Activated CD4-positive, alpha-beta T cell treated with anti-CD3 and anti-CD28 coated beads, Interleukin-2, amount 10 ng/mL, durations not matched to agents 24 days and 14 days (primary cell): ENCODE results near the gene ZC3H4. TPM values are rescaled to one million over a fixed set of nuclear protein-coding genes. Genes with fewer than 3 reads are reported as not detected.

Source experiments
- DNase-seq: peaks from one replicate; pipeline ENCODE4 v3.0.0; 2022
- H3K27ac Mint-ChIP-seq: one replicate; pipeline ENCODE4 v1.8.0; 2022; ENCODE audit warnings: mild to moderate bottlenecking, mixed read lengths
- H3K27me3 Mint-ChIP-seq: one replicate; pipeline ENCODE4 v1.8.0; 2022; ENCODE audit warnings: mixed read lengths
- H3K36me3 Mint-ChIP-seq: one replicate; pipeline ENCODE4 v1.8.0; 2022; ENCODE audit warnings: low read depth, mild to moderate bottlenecking, mixed read lengths
- H3K4me1 Mint-ChIP-seq: one replicate; pipeline ENCODE4 v1.8.0; 2021; ENCODE audit warnings: mixed read lengths
- H3K4me3 Mint-ChIP-seq: one replicate; pipeline ENCODE4 v1.8.0; 2022; ENCODE audit warnings: mild to moderate bottlenecking, moderate library complexity, mixed read lengths
- H3K9me3 Mint-ChIP-seq: one replicate; pipeline ENCODE4 v1.8.0; 2021; ENCODE audit warnings: mixed read lengths
- intact Hi-C: fragments of 100-400 bp; cut with micrococcal nuclease; formaldehyde crosslinking; loops from one replicate; pipeline ENCODE4 v1.15.1; 2023
- total RNA-seq: library from RNA; stranded (reverse); gene quantifications from 2 replicates; pipeline ENCODE4 v1.2.3, GENCODE V29; 2022

Gene ZC3H4
- total RNA-seq, 1 donor from 2014 or later, result 103 TPM

GRCh38 chr19:47032171-47032811, 81.3 kb downstream of the ZC3H4 start:
- peak overlapping the region; percentile 11 for H3K27ac Mint-ChIP-seq

GRCh38 chr19:47028195-47028601, 85.4 kb downstream of the ZC3H4 start:
- H3K36me3 Mint-ChIP-seq, result no peaks in the 10 kb centered on the region
- H3K4me3 Mint-ChIP-seq, result no peak overlapping the region
- H3K4me1 Mint-ChIP-seq, result peaks cover 12% of the 10 kb centered on the region
- intact Hi-C loops, result no loop called here
- no peak overlapping the region for H3K27ac Mint-ChIP-seq
- no peaks in the 10 kb centered on the region for H3K9me3 Mint-ChIP-seq
- DNase-seq, result no peak
- H3K27me3 Mint-ChIP-seq, result peaks cover 55% of the 10 kb centered on the region

More at GRCh38 chr19:47032171-47032811, 81.3 kb downstream of the ZC3H4 start:
- intact Hi-C loops, result loop anchor here (10.0 kb wide), 1 partner anchor 213 kb away; no protein-coding TSS in a partner anchor
- DNase-seq, result peak; percentile 88
- Mint-ChIP-seq H3K4me3 (no peak overlapping the region), H3K27me3 (peaks cover 28% of the 10 kb centered on the region), H3K9me3 (no peaks in the 10 kb centered on the region), H3K36me3 (no peaks in the 10 kb centered on the region), H3K4me1 (peaks cover 27% of the 10 kb centered on the region)

- Mint-ChIP-seq H3K4me1 (peaks cover 12% of the 10 kb centered on the region), H3K27me3 (peaks cover 59% of the 10 kb centered on the region), H3K9me3 (no peaks in the 10 kb centered on the region), H3K27ac (no peak overlapping the region), H3K4me3 (no peak overlapping the region), H3K36me3 (no peaks in the 10 kb centered on the region)
- intact Hi-C loops, result no loop called here
- no peak for DNase-seq
Measured at GRCh38 chr19:47027586-47028088, 85.9 kb downstream of the ZC3H4 start.

- H3K27me3 Mint-ChIP-seq, result peaks cover 62% of the 10 kb centered on the region
- H3K36me3 Mint-ChIP-seq, result no peaks in the 10 kb centered on the region
- no peak overlapping the region for H3K4me3 Mint-ChIP-seq
- no peak for DNase-seq
- H3K27ac Mint-ChIP-seq, result no peak overlapping the region
- intact Hi-C loops, result no loop called here
- H3K9me3 Mint-ChIP-seq, result no peaks in the 10 kb centered on the region
- peaks cover 7% of the 10 kb centered on the region for H3K4me1 Mint-ChIP-seq
Measured at GRCh38 chr19:47026889-47027288, 86.7 kb downstream of the ZC3H4 start.

GRCh38 chr19:47026156-47026555, 87.4 kb downstream of the ZC3H4 start:
- intact Hi-C loops, result no loop called here
- Mint-ChIP-seq H3K27me3 (peaks cover 63% of the 10 kb centered on the region), H3K4me1 (peaks cover 8% of the 10 kb centered on the region), H3K4me3 (no peak overlapping the region), H3K27ac (peak overlapping the region; percentile 48), H3K36me3 (no peaks in the 10 kb centered on the region), H3K9me3 (no peaks in the 10 kb centered on the region)
- no peak for DNase-seq

- H3K36me3 Mint-ChIP-seq, result no peaks in the 10 kb centered on the region
- intact Hi-C loops, result no loop called here
- H3K27me3 Mint-ChIP-seq, result peaks cover 62% of the 10 kb centered on the region
- no peak for DNase-seq
- no peak overlapping the region for H3K4me3 Mint-ChIP-seq
- no peaks in the 10 kb centered on the region for H3K9me3 Mint-ChIP-seq
- H3K4me1 Mint-ChIP-seq, result peaks cover 6% of the 10 kb centered on the region
- no peak overlapping the region for H3K27ac Mint-ChIP-seq
Measured at GRCh38 chr19:47024502-47024901, 89.1 kb downstream of the ZC3H4 start.

GRCh38 chr19:47023448-47023794, 90.2 kb downstream of the ZC3H4 start:
- Mint-ChIP-seq H3K27me3 (peaks cover 66% of the 10 kb centered on the region), H3K4me3 (no peak overlapping the region)

GRCh38 chr19:47022541-47023447, 90.8 kb downstream of the ZC3H4 start:
- no peak overlapping the region for H3K4me3 Mint-ChIP-seq
- H3K27me3 Mint-ChIP-seq, result peaks cover 64% of the 10 kb centered on the region
- peaks cover 9% of the 10 kb centered on the region for H3K4me1 Mint-ChIP-seq
- H3K27ac Mint-ChIP-seq, result no peak overlapping the region
- DNase-seq, result no peak
- no peaks in the 10 kb centered on the region for H3K9me3 Mint-ChIP-seq
- no peaks in the 10 kb centered on the region for H3K36me3 Mint-ChIP-seq
- intact Hi-C loops, result no loop called here

More at GRCh38 chr19:47023448-47023794, 90.2 kb downstream of the ZC3H4 start:
- Mint-ChIP-seq H3K4me1 (peaks cover 9% of the 10 kb centered on the region), H3K9me3 (no peaks in the 10 kb centered on the region), H3K36me3 (no peaks in the 10 kb centered on the region), H3K27ac (no peak overlapping the region)
- no peak for DNase-seq
- intact Hi-C loops, result no loop called here

- intact Hi-C loops, result no loop called here
- H3K27me3 Mint-ChIP-seq, result peaks cover 61% of the 10 kb centered on the region
- peaks cover 7% of the 10 kb centered on the region for H3K4me1 Mint-ChIP-seq
Measured at GRCh38 chr19:47022140-47022536, 91.4 kb downstream of the ZC3H4 start.

GRCh38 chr19:47021536-47022139, 91.9 kb downstream of the ZC3H4 start:
- no peaks in the 10 kb centered on the region for H3K36me3 Mint-ChIP-seq
- peaks cover 62% of the 10 kb centered on the region for H3K27me3 Mint-ChIP-seq
- H3K9me3 Mint-ChIP-seq, result no peaks in the 10 kb centered on the region
- no peak overlapping the region for H3K27ac Mint-ChIP-seq
- DNase-seq, result no peak
- no peak overlapping the region for H3K4me3 Mint-ChIP-seq
- intact Hi-C loops, result no loop called here
- peaks cover 7% of the 10 kb centered on the region for H3K4me1 Mint-ChIP-seq

More at GRCh38 chr19:47022140-47022536, 91.4 kb downstream of the ZC3H4 start:
- Mint-ChIP-seq H3K36me3 (no peaks in the 10 kb centered on the region), H3K9me3 (no peaks in the 10 kb centered on the region), H3K4me3 (no peak overlapping the region), H3K27ac (no peak overlapping the region)
- no peak for DNase-seq

GRCh38 chr19:47020992-47021496, 92.5 kb downstream of the ZC3H4 start:
- H3K27me3 Mint-ChIP-seq, result peaks cover 56% of the 10 kb centered on the region
- H3K36me3 Mint-ChIP-seq, result no peaks in the 10 kb centered on the region
- peaks cover 7% of the 10 kb centered on the region for H3K4me1 Mint-ChIP-seq
- no peak for DNase-seq
- peak overlapping the region; percentile 8 for H3K4me3 Mint-ChIP-seq
- H3K27ac Mint-ChIP-seq, result no peak overlapping the region
- intact Hi-C loops, result no loop called here
- H3K9me3 Mint-ChIP-seq, result no peaks in the 10 kb centered on the region

GRCh38 chr19:47020132-47020805, 93.3 kb downstream of the ZC3H4 start:
- Mint-ChIP-seq H3K36me3 (no peaks in the 10 kb centered on the region), H3K27me3 (peaks cover 54% of the 10 kb centered on the region), H3K4me3 (peak overlapping the region; percentile 48), H3K4me1 (peaks cover 7% of the 10 kb centered on the region), H3K9me3 (no peaks in the 10 kb centered on the region), H3K27ac (no peak overlapping the region)
- intact Hi-C loops, result no loop called here
- no peak for DNase-seq

- no peaks in the 10 kb centered on the region for H3K9me3 Mint-ChIP-seq
- intact Hi-C loops, result no loop called here
Measured at GRCh38 chr19:47019431-47020041, 94.0 kb downstream of the ZC3H4 start, which contains the start of gene NPAS1. Gene NPAS1, plus strand, starts transcription at chr19:47019837. Its CDS starts 1,211 bp downstream, at chr19:47021048.

More at GRCh38 chr19:47019431-47020041, 94.0 kb downstream of the ZC3H4 start, which contains the start of gene NPAS1:
- peak within 1 kb of the TSS; percentile 48 for H3K4me3 Mint-ChIP-seq
- peaks cover 7% of the 10 kb centered on the region for H3K4me1 Mint-ChIP-seq
- peak; percentile 66 for DNase-seq
- no peaks in the 10 kb centered on the region for H3K36me3 Mint-ChIP-seq
- peaks cover 54% of the 10 kb centered on the region for H3K27me3 Mint-ChIP-seq
- no peak within 1 kb of the TSS for H3K27ac Mint-ChIP-seq
